Glomerular visceral epithelial cell (primary cell): ENCODE measurements around the gene MVD.

Source experiments
- DNase-seq: peaks from one replicate; pipeline ENCODE4 v3.0.0-alpha.2; 2016; ENCODE audit errors: extremely low spot score

Gene MVD

DNA sequence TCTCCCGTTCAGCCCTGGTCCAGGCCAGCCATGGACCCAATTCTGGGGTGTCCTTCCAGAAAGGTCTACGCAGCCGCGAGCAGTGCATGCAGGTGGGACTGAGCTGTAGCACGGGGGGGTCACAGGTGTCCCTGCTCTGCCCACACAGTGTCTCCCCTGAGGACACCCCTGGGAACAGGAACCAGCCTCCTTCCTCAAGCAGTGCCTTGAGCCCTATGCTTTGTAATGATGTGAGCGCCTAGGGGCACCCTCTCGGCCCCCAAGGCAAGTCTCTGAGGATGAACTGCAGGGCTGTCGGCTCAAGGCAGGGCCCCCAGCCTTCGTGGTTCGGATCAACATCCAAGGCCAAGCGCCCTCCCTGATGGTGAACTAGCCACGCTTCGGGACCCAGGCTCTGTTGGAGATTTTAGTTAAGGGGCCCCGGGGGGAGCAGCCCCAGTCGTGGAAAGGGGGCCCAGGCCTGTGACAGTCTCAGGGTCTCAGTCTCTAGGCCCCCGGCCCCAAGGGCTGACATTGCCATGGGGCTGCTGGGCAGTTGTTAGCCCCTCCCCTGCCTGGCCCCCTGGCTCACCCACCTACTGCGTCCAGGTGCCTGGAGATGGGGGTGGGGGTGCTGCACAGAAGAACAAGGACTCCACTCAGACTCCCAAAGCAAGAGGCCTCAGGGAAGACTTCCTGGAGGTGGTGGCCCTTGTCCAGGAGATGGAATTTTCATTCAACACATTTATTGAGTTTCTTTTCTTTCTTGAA is 22.2 kb downstream of the MVD start:
- DNase-seq = no peak

DNA sequence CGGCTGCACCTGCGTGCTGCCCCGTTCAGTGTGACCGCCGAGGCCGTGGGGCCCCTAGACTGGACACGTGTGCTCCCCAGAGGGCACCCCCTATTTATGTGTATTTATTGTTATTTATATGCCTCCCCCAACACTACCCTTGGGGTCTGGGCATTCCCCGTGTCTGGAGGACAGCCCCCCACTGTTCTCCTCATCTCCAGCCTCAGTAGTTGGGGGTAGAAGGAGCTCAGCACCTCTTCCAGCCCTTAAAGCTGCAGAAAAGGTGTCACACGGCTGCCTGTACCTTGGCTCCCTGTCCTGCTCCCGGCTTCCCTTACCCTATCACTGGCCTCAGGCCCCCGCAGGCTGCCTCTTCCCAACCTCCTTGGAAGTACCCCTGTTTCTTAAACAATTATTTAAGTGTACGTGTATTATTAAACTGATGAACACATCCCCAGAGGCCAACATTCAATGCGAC is 22.8 kb downstream of the MVD start:
- no peak for DNase-seq

DNA sequence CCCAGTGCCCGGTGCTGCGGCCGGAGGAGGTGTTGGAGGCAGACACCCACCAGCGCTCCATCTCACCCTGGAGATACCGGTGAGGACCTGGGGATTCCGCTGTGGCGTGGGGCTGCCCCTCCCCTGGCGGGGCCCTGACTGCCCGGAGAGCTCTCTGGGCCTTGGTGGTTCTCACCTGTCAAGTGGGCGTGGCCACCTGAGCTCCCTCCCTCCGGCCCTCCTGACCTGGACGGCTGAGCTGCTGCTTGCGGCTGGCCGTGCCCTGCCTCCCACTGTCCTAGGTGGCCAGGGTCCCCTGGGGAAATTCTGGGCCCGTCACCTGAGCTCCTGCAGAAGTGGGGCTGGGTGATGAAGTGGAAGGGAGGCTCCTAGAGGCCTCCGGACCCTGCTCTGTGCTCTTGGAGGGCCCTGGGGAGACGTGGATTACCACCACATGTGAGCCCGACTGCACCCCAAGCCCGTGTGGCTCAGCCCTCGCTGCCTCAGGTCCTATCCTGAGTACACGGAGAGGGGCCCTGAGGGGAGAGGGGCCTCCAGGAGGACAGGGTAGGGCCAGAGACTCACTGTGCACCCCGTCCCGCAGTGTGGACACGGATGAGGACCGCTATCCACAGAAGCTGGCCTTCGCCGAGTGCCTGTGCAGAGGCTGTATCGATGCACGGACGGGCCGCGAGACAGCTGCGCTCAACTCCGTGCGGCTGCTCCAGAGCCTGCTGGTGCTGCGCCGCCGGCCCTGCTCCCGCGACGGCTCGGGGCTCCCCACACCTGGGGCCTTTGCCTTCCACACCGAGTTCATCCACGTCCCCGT is 23.5 kb downstream of the MVD start:
- DNase-seq = no peak

DNA sequence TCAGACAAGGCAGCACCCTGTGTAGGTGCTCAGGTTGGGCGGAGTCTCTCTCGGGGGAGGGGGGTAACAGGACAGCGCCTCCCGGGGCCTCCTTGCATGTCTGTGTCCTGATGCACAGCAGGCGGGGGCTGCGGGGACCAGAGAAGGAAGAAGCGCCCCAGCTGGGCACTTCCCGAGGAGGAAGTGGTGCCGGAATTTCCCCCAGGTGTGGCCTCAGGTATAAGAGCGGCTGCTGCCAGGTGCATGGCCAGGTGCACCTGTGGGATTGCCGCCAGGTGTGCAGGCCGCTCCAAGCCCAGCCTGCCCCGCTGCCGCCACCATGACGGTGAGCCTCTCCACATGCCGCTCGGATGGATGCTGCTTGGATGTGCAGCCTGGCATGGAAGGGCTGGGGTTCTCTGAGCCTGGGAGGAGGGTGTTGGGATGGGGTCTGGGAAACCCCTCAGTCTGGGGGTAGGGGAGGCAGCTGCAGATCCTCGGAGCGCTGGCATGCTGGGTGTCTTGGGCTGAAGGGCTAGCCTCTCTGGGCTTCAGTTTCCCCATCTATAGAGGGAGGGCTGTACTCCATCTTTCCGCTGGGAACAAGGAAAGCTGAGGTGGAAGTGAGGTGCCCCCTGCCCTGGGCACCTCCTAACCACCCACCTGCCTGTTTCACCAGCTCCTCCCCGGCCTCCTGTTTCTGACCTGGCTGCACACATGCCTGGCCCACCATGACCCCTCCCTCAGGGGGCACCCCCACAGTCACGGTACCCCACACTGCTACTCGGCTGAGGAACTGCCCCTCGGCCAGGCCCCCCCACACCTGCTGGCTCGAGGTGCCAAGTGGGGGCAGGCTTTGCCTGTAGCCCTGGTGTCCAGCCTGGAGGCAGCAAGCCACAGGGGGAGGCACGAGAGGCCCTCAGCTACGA is 24.3 kb downstream of the MVD start, which contains the start of gene IL17C:
Gene IL17C, plus strand, starts transcription at position 250 of the 908 bp plus-strand sequence. Its CDS starts 70 bp downstream, at position 320.
- DNase-seq = no peak

DNA sequence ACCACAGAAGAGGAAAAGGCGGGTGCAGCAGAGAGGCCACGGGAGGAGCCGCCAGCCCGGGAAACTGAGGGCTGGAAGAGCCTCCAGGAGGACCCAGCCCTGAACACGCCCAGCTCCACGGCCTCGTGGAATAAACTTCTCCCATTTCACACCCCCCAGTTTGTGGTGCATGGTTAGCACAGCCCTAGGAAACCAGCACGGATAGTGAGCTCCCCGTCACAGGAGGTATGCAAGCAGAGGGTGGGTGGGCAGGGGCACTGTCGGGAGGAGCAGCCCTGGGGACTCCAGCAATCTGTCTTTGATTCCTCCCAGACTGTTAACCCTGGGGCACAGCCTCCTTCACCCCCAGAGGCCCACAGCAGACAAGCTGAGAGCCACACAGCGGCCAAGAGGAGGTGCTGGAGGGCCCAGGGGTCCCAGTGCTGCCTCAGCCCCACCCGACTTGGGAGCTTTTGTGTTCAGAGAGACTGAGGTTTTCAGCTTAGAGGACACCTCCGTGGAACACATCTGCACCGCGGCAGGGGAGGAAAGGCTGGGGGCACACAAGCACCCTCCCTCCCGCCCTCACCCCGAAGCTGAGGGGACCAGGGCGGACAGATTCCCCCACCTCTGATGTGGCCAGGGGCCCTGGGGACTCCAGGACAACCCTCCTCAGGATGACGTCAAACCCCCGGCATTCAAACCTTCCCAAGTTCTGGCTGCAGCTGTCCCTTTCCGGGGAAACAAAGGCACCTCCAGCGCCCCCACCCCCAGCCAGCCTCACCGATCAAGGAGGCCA is 26.2 kb downstream of the MVD start:
- DNase-seq = no peak

DNA sequence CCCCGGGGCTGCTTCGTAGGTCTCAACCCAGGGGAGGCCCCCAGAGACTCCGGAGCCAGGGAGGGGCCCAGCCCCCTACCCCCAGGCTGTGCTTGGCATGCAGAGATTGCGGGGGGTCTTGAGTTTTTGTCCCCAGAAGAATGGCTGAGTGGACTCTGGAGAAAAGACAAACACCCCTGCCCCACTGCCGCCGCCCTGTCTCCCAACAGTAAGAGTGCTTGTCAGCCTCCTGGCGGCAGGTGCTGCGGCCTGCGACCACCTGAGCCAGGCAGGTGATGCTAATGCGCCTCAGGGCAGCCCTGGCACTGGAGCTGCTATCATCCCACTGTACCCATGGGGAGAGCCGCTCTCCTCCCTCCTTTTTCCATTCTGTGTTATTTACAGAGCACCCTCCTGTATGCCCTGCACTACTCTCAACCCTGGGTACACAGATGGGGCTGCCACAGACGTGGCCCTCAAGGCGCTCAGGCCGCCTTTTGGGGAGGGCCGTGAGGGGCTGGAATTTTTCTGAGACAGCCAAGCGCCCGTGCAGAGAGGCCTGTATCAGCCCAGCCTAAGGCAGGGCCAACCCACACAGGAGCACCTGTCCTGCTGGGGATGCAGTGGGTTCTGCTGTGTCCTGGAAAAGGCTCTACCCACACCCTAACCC is 27.1 kb downstream of the MVD start:
- DNase-seq = no peak

DNA sequence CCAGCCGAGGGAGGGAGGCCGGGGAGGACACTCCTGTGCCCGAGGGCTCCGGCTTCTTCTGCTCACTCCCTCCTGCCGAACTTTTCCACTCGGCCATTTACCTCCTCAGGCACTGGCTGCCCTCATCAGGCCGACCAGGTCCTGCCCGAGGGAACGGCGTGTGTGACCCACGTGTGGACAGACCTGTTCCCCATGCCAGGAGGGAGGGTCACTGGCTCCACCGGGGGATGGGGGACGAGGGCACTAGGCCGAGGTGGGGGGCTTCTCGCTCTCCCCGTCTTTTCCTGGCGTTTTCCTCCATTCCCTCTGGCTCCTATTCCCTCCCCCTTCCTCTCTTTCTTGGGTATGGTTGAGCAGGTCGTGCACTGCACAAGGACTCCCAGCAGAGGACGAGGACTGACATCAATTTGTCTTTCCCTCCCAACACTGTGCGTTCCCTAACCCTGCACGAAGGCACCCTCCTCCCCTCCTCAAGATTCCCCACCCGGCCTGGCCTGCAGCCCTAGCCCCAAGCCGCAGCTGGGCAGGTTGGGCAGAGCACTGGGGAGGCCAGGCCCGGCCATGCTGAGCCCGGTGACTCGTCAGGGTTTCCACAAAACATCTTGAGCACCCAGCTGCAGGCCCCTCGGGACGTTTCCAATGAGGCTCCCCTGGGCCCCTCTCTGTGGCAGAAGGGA is 27.8 kb downstream of the MVD start:
- DNase-seq = no peak

DNA sequence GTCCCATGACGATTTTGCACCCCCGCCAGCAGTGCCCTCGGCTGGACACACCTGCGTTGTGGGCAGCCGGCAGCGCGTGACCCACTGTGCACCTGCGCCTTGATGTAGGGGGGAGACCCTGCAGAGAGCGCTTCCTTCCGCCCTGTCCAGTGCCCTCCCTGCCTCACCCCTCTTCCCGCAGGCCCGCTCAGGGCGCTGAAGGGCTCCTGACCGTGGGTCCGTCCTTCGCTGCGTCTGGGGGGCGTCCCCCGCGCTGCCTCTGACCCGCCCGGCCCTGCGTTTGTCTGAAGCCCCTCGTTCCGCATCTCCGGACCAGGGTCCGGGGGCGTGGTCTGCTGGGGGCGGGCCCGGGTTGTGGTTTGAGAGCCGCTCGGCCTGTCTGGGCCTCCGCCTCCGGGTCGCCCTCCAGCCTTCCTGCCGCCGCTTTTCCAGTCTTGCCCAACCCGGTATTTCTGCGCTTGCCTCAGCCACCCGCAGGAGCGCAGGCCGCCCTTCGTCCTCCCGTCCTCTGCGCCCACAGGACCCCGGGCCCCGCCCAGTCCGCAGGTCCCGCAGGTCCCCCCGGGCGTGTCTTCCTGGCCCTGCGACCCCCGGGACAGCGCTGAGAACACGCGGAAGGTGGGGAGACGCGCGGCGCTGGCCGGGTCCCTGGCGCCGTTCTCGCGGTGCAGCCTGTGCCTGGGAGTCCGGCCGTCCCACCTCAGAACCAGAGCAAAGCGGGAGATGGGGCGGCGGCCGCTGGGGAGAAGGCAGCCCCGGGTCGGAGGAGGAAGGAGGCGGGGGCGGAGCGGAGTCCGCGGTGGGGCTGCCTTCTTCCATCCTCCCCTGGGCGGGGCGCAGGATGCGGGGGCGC is 28.5 kb downstream of the MVD start:
- DNase-seq = no peak

DNA sequence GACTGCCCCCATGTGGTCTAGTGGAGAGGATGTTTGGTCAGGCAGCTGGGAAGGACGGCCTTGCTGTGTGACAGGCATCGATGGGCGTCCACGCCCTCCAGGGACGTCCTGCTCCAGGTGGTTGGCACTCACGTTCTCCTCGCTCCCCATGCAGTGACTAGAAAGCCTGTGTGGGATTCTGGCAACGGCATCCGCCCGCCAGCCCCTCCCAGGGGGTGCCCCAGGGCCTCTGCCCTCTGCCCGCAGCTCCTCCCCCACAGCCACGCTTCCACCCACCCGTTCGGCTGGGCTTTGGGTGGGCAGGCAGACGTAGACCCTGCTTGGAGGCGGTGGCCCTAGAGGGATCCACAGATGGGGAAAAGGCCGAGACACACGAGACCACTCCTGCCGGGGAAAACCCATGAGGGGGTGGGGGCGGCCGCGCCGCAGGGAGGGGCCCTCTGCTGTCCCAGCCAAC is 29.2 kb downstream of the MVD start:
- DNase-seq = no peak

DNA sequence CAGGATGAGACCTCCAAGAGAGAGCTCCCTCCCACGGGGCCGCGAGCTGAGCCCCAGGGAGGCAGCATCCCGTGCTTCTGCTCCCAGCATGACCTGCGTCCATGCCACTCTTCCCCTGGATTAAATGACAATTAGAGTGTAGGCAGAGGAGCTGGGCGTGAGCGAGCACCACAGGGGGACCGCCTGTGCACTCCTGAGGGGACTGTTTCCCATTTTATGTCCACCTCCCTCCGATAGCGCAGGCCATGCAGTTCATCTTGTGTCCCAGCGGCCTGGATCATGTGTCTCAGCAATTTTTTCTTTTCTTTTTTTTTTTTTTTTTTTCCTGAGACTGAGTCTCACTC is 30.3 kb downstream of the MVD start:
- DNase-seq = no peak

DNA sequence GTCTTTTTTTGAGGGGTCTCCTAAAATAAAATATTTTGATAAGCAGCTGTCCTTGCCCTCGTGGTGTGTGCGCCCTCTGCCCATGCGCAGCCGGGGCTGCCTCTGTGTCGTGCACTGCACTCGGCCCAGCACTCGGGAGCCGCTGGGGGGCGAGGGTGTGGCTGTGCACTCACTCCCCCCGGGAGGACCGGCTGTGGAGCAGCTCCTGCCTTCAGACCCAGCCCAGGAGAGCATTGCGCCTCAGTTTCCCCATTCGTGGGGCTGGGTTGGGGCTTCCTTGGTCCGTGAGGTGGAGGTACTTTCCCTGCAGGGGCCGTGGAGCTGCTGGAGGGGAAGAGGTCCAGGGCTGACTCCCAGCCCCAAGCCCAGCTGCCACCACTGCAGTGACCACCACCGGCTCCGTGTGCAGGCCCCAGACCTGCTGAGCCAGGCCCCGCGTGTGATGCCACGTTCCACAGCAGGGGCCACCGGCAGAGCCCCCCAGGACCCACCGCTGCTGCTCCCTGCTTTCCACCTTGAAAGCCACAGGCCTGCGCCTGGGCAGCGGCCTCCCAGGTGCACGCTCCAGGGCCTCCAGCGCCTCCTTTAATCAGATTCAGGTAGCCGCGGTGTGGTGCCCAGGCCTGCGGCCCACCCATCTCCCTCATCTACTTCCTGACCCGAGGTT is 30.8 kb downstream of the MVD start:
- DNase-seq = no peak

DNA sequence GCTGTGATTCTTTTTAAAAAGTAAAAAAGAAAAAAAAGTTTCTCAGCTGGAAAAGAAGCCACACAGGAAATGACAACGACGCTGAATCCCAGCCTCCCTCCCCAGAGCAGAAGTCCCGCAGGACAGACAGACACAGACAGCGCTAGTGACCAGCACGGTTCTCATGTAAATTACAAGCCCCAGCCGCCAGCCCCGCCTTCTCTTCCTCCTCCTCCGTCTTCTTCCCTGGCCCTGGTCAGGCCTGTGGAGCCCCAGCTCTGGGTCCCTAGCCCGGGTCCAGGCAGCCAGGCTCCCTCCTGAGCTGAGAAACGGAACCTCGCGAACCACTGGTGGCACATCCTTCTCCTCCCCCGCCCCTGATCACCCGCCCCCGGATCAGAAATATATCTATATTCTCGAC is 31.5 kb downstream of the MVD start:
- DNase-seq = no peak

DNA sequence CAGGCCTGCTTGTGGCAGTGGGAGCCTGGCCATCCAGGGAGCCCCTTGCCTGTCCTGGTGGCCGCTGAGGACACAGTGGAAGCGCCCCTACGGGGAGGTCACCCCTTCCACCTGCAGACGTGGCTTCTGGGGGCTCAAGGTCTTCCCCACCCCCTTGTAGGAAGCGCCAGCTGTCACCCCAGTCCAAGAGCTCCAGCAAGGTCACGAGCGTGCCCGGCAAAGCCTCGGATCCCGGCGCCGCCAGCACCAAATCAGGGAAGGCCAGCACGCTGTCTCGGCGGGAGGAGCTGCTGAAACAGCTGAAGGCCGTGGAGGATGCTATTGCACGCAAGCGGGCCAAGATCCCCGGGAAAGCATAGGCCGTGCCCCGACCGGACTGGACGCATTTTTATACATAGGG is 31.9 kb downstream of the MVD start:
- no peak for DNase-seq

DNA sequence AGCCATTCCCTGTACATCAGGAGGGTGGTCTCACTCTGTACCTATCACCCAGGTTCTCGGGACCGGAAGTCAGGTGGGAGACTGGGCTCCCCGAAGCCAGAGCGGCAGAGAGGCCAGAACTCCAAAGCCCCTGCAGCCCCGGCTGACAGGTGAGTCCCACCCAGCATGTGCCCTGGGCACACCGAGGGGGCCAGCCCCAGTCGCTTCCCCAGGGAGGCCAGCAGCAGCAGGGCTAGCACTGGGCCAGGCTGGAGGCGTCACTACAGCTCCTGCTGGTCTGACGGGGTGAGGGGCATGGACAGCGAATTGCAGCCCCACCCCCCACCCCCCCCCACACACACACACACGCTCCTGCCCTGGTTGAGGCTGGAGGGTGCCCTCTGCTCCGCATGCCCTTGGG is 32.5 kb downstream of the MVD start:
- DNase-seq = no peak

DNA sequence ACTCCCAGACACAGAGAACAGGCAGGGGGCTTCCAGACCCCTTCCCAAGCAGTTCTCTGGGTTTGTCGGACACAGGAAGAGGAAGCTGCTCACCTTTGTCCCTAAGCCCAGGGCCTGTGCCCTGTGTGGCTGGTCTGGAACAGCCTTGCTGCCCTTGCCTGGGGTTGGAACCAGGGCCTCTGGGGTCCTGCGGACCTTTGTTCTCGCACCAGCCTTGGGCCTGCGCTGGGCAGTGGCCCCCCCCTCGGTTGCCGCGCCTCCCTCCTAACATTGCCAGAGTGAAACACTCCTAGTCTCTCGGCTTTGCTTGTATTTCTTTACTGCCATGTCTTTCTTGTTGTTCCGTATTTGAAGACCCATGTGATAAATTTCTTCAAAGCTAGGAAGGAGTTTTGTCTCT is 33.1 kb downstream of the MVD start:
- no peak for DNase-seq

DNA sequence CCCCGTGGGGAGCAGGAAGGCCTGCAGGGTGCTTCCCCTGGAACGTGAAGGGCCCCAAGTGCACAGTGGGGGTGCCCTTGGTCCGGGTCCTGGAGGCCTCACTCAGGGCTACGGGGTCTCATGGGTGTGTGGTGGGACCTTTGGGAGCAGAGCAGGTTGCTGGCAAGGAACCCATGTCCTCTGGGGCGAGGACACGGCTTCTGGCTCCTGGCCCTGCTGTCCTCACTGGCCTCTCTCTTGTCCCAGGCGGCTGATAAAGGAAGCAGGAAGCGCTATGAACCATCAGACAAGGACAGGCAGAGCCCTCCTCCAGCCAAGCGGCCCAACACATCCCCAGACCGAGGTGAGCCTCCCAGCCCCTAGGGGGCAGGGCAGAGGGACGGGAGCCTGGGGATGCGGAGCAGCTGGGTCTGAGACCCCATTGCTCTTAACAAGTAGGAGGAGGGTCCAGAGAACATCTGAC is 34.3 kb downstream of the MVD start:
- no peak for DNase-seq

DNA sequence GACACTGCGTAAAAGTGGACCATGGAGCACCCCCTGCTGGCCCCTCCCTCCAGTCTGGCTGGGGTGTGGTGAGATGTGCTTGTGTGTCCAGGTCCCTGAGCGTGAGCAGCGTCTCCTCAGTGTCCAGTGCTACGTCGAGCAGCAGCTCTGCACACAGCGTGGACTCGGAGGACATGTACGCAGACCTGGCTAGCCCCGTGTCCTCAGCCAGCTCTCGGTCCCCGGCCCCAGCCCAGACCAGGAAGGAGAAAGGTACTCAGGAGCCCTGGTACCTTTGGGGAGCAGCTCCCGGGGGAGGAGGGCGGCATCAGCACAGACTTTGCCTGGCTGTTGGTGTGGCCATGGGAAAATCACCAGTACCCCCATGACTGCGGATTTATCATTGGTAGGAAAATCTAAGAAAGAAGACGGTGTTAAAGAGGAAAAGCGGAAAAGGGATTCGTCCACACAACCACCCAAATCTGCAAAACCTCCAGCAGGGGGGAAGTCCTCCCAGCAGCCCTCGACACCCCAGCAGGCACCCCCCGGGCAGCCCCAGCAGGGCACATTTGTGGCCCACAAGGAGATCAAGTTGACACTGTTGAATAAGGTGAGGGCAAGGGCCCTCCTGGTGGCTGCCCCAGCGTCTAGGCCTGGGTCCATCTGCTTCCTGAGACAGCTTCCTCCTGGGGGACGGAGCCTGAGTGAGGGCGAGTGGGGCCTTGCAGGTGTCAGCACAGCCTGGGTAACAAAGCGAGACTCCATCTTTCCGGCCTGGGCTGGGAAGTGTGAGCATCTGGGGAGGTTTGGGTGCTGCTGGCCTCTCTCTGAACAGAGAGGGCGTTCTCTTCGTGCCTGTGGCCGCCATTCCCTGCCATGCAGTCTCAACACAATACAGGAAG is 35.1 kb downstream of the MVD start:
- no peak for DNase-seq

DNA sequence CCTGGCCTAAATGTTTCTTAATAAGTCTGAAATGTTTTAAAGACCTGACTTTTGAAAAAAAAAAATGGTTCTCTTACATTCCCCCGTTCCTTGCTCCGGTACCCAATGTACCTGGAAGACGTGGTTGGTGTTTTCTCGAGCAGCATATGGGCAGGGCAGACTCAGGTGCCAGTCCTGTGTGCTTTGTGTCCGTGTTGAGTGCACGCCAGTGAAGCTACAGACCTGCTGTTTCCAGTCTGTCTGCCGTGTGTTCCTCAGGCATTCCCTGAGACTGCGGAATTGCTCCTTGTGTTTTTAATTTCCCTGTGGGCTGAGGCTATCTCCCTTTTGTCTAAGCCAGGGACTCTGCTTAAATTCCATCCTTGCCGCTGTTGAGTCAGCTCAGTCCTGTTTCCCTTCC is 36.2 kb downstream of the MVD start:
- no peak for DNase-seq
